Measurements from ENCODE around the gene MFAP4.
A peak's percentile ranks its signal among the peaks of the same experiment; 100 is the strongest.

MFAP4 gene

GRCh38 chr17:19401321-19402010, 14.5 kb upstream of the MFAP4 start:
- ATAC-seq (ENCODE audit: low read depth): no peak
- TF ChIP-seq, protein P1, sequence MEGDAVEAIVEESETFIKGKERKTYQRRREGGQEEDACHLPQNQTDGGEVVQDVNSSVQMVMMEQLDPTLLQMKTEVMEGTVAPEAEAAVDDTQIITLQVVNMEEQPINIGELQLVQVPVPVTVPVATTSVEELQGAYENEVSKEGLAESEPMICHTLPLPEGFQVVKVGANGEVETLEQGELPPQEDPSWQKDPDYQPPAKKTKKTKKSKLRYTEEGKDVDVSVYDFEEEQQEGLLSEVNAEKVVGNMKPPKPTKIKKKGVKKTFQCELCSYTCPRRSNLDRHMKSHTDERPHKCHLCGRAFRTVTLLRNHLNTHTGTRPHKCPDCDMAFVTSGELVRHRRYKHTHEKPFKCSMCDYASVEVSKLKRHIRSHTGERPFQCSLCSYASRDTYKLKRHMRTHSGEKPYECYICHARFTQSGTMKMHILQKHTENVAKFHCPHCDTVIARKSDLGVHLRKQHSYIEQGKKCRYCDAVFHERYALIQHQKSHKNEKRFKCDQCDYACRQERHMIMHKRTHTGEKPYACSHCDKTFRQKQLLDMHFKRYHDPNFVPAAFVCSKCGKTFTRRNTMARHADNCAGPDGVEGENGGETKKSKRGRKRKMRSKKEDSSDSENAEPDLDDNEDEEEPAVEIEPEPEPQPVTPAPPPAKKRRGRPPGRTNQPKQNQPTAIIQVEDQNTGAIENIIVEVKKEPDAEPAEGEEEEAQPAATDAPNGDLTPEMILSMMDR (IDR thresholded peaks at IDR 0.05; ENCODE audit: poor library complexity, severe bottlenecking): no peak
- Histone ChIP-seq H3K4me3 (ENCODE audit: severe bottlenecking) (no peak overlapping the region), H3K4me1 (ENCODE audit: insufficient read depth, poor library complexity, severe bottlenecking) (peaks cover 10% of the 10 kb centered on the region), H3K36me3 (ENCODE audit: low read depth) (no peaks in the 10 kb centered on the region), H3K27me3 (ENCODE audit: insufficient read depth, poor library complexity, severe bottlenecking) (no peaks in the 10 kb centered on the region), H3K9me3 (ENCODE audit: severe bottlenecking) (no peaks in the 10 kb centered on the region), H3K27ac (ENCODE audit: poor library complexity, severe bottlenecking) (no peak overlapping the region)
- DNase-seq (ENCODE audit: low spot score): no peak

DNA sequence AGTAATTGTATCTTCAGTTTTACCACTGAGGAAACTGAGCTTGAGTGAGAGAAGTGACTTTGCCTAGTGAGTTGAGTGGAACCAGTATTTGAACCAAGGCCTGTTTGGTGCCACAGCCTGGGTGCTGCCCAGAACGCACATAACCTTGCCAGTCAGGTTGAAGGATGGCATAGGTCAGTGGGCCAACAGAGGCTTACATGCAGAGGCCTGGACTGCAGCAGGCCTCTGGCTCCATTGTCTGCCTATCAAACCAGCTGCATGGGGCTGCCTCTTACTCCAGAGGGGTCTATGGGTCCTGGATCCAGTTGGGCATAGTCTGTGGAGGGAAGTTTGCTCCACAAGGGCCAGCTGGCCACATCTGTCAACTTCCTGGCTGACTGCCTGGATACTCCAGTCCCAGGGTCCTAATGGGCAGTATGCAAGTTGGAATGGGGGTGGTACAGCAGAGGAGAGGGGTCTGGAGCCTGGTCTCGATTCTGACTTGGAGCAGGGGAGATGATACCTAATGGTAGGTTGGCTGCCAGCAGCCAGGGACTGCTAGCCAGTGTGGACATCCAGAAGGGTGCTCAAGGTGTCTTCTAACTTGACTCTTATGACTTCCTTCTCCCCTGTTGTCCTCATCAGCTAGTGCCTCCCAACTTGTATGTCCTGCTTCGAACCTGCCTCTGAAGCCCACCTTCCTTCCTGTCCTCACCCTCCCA, 12.9 kb upstream of the MFAP4 start:
- Histone ChIP-seq H3K4me1 (ENCODE audit: insufficient read depth, poor library complexity, severe bottlenecking) (peaks cover 10% of the 10 kb centered on the region), H3K27me3 (ENCODE audit: insufficient read depth, poor library complexity, severe bottlenecking) (no peaks in the 10 kb centered on the region), H3K36me3 (ENCODE audit: low read depth) (no peaks in the 10 kb centered on the region), H3K4me3 (ENCODE audit: severe bottlenecking) (no peak overlapping the region), H3K9me3 (ENCODE audit: severe bottlenecking) (no peaks in the 10 kb centered on the region), H3K27ac (ENCODE audit: poor library complexity, severe bottlenecking) (no peak overlapping the region)
- DNase-seq (ENCODE audit: low spot score) (no peak), ATAC-seq (ENCODE audit: low read depth) (no peak)
- TF ChIP-seq, protein P1 (IDR thresholded peaks at IDR 0.05; ENCODE audit: poor library complexity, severe bottlenecking): no peak

- Histone ChIP-seq H3K9me3 (ENCODE audit: severe bottlenecking) (no peaks in the 10 kb centered on the region), H3K36me3 (ENCODE audit: low read depth) (no peaks in the 10 kb centered on the region), H3K27me3 (ENCODE audit: insufficient read depth, poor library complexity, severe bottlenecking) (no peaks in the 10 kb centered on the region), H3K27ac (ENCODE audit: poor library complexity, severe bottlenecking) (peak overlapping the region; percentile 38), H3K4me1 (ENCODE audit: insufficient read depth, poor library complexity, severe bottlenecking) (peaks cover 10% of the 10 kb centered on the region), H3K4me3 (ENCODE audit: severe bottlenecking) (no peak overlapping the region)
- TF ChIP-seq, protein P1 (IDR thresholded peaks at IDR 0.05; ENCODE audit: poor library complexity, severe bottlenecking): no peak
- ATAC-seq (ENCODE audit: low read depth): peak; percentile 78
- DNase-seq (ENCODE audit: low spot score): no peak
Observed at GRCh38 chr17:19398301-19399181, 11.6 kb upstream of the MFAP4 start.

GRCh38 chr17:19397556-19398041, 10.6 kb upstream of the MFAP4 start:
- H3K27me3 ChIP-seq (ENCODE audit: insufficient read depth, poor library complexity, severe bottlenecking): no peaks in the 10 kb centered on the region
- H3K36me3 ChIP-seq (ENCODE audit: low read depth): no peaks in the 10 kb centered on the region
- H3K4me1 ChIP-seq (ENCODE audit: insufficient read depth, poor library complexity, severe bottlenecking): peaks cover 10% of the 10 kb centered on the region
- no peaks in the 10 kb centered on the region for H3K9me3 ChIP-seq (ENCODE audit: severe bottlenecking)
- ATAC-seq (ENCODE audit: low read depth): no peak
- H3K27ac ChIP-seq (ENCODE audit: poor library complexity, severe bottlenecking): peak overlapping the region; percentile 38
- TF ChIP-seq, protein P1 (IDR thresholded peaks at IDR 0.05; ENCODE audit: poor library complexity, severe bottlenecking): no peak
- no peak overlapping the region for H3K4me3 ChIP-seq (ENCODE audit: severe bottlenecking)
- no peak for DNase-seq (ENCODE audit: low spot score)

Data from RWPE2 (cell line).